Astrocyte of the cerebellum (primary cell): Measurements from ENCODE around the gene SLC39A1.
A peak's percentile ranks its signal among the peaks of the same experiment; 100 is the strongest.

ENCODE experiments used
- DNase-seq: peaks from one replicate; pipeline ENCODE4 v3.0.0-alpha.2; 2011; ENCODE audit warnings: low read depth
- H3K4me3 ChIP-seq: 2 replicates; pipeline ENCODE4 v1.5.1; 2011; ENCODE audit warnings: mild to moderate bottlenecking, low read depth, low read length, moderate library complexity
- CTCF ChIP-seq: IDR thresholded peaks from 2 replicates; pipeline ENCODE4 v1.5.1; 2012; ENCODE audit warnings: low read length, low read depth, moderate library complexity, mild to moderate bottlenecking; ENCODE audit errors: missing control alignments
- in situ Hi-C: cut with HindIII; loops from 2 replicates; pipeline ENCODE4 v1.10.0; 2017; ENCODE audit warnings: low sequenced_read_pairs

The SLC39A1 gene

DNA sequence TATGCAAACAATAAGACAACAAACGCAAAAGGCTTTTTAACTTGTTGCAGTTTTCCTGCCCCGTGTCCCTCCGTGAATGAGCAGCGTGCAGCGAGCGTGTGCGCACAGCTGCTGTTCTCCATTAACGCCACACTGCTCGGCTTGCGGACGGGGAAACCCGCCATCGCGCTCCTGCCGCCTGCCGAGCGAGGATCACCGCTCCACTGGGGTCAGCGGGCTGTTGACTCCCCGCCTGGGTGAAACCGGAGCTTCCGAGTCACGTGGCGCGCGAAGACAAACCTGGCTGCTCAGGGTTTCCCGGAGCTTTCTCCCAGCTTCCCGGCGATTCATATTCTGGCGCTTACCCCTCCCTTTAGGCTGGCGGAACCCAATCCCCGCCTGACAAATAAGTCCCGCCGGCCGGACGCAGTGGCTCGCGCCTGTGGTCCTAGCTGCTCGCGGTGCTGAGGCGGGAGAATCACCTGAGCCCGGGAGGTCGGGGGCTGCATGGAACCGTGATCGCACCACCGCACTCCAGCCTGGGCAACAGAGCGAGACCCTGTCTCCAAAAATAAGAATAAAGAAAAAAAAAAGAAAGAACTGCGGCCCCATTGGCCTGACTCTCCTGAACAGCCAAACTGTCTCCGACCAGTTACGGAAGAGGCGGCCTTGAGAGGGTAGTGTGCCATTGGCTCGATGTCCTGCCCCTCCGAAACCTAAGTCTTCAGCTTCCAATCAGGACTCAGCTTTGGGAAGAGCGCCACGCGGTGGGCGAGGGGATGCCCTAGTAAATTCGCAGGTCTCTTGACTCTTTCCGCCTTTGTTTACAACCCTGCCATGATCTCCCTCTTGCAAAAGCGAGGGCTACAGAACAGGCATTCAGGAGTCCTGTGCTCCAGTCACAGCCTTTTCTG, 4.0 kb upstream of the SLC39A1 start, which contains the start of gene CREB3L4:
TSS of gene CREB3L4 (plus strand) at position 796 of the 893 bp plus-strand sequence. CDS start 624 bp downstream, outside the sequence.
- peak; percentile 43 for TF ChIP-seq CTCF
- peak; percentile 97 for DNase-seq
- in situ Hi-C loops = no loop called here
- peak within 1 kb of the TSS; percentile 53 for H3K4me3 ChIP-seq

DNA sequence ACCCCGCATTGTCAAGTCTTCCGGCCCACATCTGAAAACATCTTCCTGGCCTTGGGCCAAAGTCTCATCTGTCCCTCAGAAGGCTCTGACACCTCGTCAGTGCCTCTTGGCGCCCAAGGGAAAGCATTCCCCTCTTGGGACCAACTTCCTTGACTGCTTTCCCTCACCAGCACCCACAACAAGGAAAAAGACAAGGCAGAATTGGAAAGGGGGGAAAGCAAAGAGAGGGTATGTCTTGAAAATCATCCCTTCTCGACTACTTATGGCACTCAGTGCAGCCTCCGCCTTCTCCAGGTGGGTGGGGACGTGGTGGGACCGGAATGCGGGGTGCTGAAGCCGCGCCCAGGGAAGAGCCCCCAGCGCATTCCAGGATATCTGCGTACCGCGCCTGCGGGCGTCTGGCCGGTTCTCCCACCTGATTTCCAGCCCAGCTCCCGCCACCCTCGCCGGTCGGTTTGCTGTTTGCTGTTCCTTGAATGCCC, 554 bp upstream of the SLC39A1 start:
- no peak for DNase-seq
- no peak for TF ChIP-seq CTCF
- H3K4me3 ChIP-seq = peak overlapping the region; percentile 89
- in situ Hi-C loops = loop anchor here (5.0 kb wide), 1 partner anchor 147 kb away; no protein-coding TSS in a partner anchor

- DNase-seq = no peak
- in situ Hi-C loops = loop anchor here (5.0 kb wide), 1 partner anchor 145 kb away; no protein-coding TSS in a partner anchor
- peak overlapping the region; percentile 89 for H3K4me3 ChIP-seq
- TF ChIP-seq CTCF = peak; percentile 4
Measured at GRCh38 chr1:153962088-153963029, 978 bp downstream of the SLC39A1 start.

- peak overlapping the region; percentile 89 for H3K4me3 ChIP-seq
- no peak for TF ChIP-seq CTCF
- in situ Hi-C loops = loop anchor here (5.0 kb wide), 1 partner anchor 144 kb away; no protein-coding TSS in a partner anchor
- no peak for DNase-seq
Measured at GRCh38 chr1:153961421-153961820, 1.9 kb downstream of the SLC39A1 start.

DNA sequence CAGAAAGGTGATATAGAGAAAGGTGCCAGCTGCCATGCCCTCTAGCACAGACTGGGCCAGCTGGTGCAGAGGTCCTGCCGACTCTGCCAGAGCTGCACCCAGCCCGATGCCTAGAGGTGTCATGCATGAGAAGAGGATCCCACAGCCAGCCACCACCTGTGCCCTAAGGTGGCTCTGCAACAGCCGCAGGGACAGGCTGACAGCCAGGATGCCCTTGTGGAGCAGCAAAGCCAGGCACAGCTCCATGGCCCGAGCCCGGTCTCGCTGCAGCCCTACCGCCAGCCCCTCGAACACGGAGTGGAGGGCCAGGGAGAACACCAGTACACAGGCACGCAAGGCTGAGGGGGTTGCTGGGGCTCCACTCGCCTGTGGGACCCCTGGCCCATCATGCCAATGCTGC, 3.1 kb downstream of the SLC39A1 start:
- TF ChIP-seq CTCF = no peak
- H3K4me3 ChIP-seq = no peak overlapping the region
- DNase-seq = no peak
- in situ Hi-C loops = loop anchor here (5.0 kb wide), 1 partner anchor 143 kb away; no protein-coding TSS in a partner anchor

- in situ Hi-C loops = no loop called here
- no peak overlapping the region for H3K4me3 ChIP-seq
- TF ChIP-seq CTCF = no peak
Measured at GRCh38 chr1:153959454-153959853, 3.9 kb downstream of the SLC39A1 start.

More at GRCh38 chr1:153959454-153959853, 3.9 kb downstream of the SLC39A1 start:
- DNase-seq = no peak
